Measurements from ENCODE around the gene AGRN. TPM values are rescaled to one million over a fixed set of nuclear protein-coding genes. Genes with fewer than 3 reads are reported as not detected.
"Not testable (repeated sequence)": the region's sequence is repeated elsewhere in the genome, so short reads cannot be mapped to it uniquely, and the experiment has no call there.

AGRN gene
- polyA plus RNA-seq, 1 experiment = 41.2 TPM

DNA sequence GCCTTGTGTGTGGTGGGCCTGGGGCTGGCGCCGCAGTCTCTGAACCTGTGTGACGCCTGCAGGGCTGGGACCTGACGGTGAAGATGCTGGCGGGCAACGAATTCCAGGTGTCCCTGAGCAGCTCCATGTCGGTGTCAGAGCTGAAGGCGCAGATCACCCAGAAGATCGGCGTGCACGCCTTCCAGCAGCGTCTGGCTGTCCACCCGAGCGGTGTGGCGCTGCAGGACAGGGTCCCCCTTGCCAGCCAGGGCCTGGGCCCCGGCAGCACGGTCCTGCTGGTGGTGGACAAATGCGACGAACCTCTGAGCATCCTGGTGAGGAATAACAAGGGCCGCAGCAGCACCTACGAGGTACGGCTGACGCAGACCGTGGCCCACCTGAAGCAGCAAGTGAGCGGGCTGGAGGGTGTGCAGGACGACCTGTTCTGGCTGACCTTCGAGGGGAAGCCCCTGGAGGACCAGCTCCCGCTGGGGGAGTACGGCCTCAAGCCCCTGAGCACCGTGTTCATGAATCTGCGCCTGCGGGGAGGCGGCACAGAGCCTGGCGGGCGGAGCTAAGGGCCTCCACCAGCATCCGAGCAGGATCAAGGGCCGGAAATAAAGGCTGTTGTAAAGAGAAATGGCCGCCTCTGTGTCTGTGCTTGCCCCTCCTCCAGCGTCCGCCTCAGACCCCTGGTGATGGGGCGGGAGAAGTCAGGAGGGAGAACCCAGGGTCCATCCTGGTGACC is 5.8 kb upstream of the AGRN start:
- H3K4me3 ChIP-seq (ENCODE audit: low read depth, low read length) = peak overlapping the region; percentile 71
- no peaks in the 10 kb centered on the region for H3K27me3 ChIP-seq (ENCODE audit: control insufficient read depth, insufficient read depth, low read length)
- ChIA-PET CTCF (interaction anchor here (0.6 to 3.3 kb wide), 12 partner anchors 10 to 217 kb away, joined by 3 to 15 read pairs (median 4); no protein-coding TSS in a partner anchor), POLR2A (interaction anchor here (0.6 kb wide), 1 partner anchor 102 kb away, joined by 4 read pairs; the partner anchor contains the start of gene C1orf159)
- no peak for DNase-seq (ENCODE audit: low read depth)
- TF ChIP-seq, protein P1, sequence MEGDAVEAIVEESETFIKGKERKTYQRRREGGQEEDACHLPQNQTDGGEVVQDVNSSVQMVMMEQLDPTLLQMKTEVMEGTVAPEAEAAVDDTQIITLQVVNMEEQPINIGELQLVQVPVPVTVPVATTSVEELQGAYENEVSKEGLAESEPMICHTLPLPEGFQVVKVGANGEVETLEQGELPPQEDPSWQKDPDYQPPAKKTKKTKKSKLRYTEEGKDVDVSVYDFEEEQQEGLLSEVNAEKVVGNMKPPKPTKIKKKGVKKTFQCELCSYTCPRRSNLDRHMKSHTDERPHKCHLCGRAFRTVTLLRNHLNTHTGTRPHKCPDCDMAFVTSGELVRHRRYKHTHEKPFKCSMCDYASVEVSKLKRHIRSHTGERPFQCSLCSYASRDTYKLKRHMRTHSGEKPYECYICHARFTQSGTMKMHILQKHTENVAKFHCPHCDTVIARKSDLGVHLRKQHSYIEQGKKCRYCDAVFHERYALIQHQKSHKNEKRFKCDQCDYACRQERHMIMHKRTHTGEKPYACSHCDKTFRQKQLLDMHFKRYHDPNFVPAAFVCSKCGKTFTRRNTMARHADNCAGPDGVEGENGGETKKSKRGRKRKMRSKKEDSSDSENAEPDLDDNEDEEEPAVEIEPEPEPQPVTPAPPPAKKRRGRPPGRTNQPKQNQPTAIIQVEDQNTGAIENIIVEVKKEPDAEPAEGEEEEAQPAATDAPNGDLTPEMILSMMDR (IDR thresholded peaks at IDR 0.05; ENCODE audit: insufficient read depth, low read depth, low read length) = no peak
- no peaks in the 10 kb centered on the region for H3K36me3 ChIP-seq (ENCODE audit: control insufficient read depth, insufficient read depth, low read length)

DNA sequence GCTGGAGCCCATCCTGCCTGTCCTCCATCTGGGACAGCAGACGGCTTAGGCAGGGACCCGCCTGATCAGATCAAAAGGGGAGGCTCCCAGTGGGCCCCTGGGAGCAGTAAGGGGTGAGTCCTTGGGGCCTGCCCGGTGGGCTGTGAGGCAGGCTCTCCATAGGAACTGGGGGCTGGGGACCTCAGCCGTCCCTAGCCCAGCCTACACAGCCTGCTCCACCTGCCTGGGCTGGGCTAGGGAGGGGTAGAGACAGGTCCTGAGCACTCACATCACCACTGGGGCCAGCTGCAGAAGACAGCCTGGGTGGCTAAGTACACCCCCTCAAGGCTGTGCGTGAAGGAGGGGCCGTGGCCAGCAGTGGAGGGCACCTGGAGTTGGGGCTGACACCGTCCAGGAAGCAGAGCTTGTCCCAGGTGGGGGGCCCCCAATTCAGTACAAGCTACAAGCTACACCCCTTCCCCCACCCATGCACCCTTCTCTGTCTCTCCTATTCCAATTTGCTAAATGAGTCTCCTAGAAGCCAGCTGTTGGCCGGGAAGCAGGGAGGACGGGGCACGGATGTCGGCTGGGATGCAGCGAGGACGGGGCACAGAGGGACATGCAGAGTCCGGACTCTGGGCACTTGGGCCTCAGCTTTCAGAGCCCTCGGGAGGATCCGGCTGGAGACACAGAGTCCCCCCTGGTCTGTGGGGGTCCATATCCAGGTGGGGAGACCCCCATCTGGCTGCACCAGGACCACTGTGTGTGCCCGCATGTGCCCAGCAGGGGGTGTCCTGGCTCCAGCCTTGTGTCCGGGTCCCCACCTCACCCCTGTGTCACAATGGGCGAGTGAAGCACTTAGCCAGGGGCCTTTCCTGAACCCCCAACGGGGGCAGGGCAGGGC is 4.9 kb upstream of the AGRN start:
- Histone ChIP-seq H3K36me3 (ENCODE audit: control insufficient read depth, insufficient read depth, low read length) (no peaks in the 10 kb centered on the region), H3K27me3 (ENCODE audit: control insufficient read depth, insufficient read depth, low read length) (no peaks in the 10 kb centered on the region), H3K4me3 (ENCODE audit: low read depth, low read length) (peak overlapping the region; percentile 71; the same call in 1 of the 2 replicates)
- no peak for DNase-seq (ENCODE audit: low read depth)
- POLR2A ChIA-PET = no interaction called here
- CTCF ChIA-PET = interaction anchor here (0.6 to 3.3 kb wide), 11 partner anchors 9 to 384 kb away, joined by 3 to 15 read pairs (median 4); partner anchors contain the start of gene CCNL2
- TF ChIP-seq, protein P1 (IDR thresholded peaks at IDR 0.05; ENCODE audit: insufficient read depth, low read depth, low read length) = peak; percentile 45

GRCh38 chr1:1017397-1018320 is 2.3 kb upstream of the AGRN start:
- H3K36me3 ChIP-seq (ENCODE audit: control insufficient read depth, insufficient read depth, low read length); POLR2A ChIA-PET: not testable (repeated sequence)
- CTCF ChIA-PET = interaction anchor here (0.7 to 2.3 kb wide), 7 partner anchors 11 to 41 kb away, joined by 3 to 7 read pairs (median 3); no protein-coding TSS in a partner anchor

DNA sequence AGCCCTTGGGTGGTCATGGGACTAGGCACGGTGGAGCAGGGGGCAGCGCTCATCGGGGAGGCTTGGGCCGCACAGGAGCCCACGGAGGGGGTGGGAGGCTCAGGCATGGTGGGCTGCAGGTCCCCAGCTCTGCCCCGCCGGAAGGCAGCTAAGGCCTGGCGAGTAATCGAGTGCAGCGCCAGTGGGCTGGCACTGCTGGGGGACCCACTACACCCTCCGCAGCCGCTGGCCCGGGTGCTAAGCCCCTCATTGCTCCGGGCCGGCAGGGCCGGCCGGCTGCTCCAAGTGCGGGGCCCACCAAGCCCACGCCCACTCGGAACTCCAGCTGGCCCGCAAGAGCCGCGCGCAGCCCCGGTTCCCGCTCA is 1.6 kb upstream of the AGRN start:
- H3K27me3 ChIP-seq (ENCODE audit: control insufficient read depth, insufficient read depth, low read length); H3K4me3 ChIP-seq (ENCODE audit: low read depth, low read length); H3K36me3 ChIP-seq (ENCODE audit: control insufficient read depth, insufficient read depth, low read length); DNase-seq (ENCODE audit: low read depth); POLR2A ChIA-PET: not testable (repeated sequence)
- CTCF ChIA-PET = interaction anchor here (1.2 to 2.3 kb wide), 8 partner anchors 11 to 46 kb away, joined by 3 to 6 read pairs (median 3); no protein-coding TSS in a partner anchor

More at GRCh38 chr1:1017397-1018320, 2.3 kb upstream of the AGRN start:
- H3K27me3 ChIP-seq (ENCODE audit: control insufficient read depth, insufficient read depth, low read length); DNase-seq (ENCODE audit: low read depth); H3K4me3 ChIP-seq (ENCODE audit: low read depth, low read length): not testable (repeated sequence)

- TF ChIP-seq, protein P1 (IDR thresholded peaks at IDR 0.05; ENCODE audit: insufficient read depth, low read depth, low read length) = peak; percentile 53
- Histone ChIP-seq H3K4me3 (ENCODE audit: low read depth, low read length) (peak overlapping the region; percentile 78), H3K36me3 (ENCODE audit: control insufficient read depth, insufficient read depth, low read length) (peaks cover 12% of the 10 kb centered on the region), H3K27me3 (ENCODE audit: control insufficient read depth, insufficient read depth, low read length) (no peaks in the 10 kb centered on the region)
- ChIA-PET CTCF (interaction anchor here (0.8 to 2.3 kb wide), 12 partner anchors 10 to 53 kb away, joined by 3 to 6 read pairs (median 3); no protein-coding TSS in a partner anchor), POLR2A (no interaction called here)
- no peak for DNase-seq (ENCODE audit: low read depth)
These were observed 559 bp upstream of the AGRN start for GRCh38 chr1:1019122-1019999.
